ENCODE results near the gene TGOLN2.

DNA sequence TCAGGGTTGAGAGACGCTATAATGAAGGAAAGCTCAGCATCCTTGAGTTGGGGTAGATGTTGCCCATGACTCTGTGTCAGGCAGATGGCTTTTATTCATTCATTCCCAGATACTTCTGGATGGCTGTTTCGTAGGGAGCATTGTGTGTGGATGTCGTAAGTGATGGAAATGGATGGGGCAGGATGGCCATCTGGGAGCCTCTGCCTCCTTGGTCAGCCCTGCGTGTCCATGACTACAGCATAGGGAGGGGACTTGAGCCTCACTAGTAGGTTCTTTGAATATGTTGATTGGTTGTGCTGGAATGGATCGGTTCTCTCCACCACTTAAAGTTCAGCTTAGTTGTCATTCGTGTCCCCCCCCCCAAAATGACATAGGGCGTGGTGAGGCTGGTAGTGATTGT, 44.9 kb downstream of the TGOLN2 start:
- TF ChIP-seq, protein P1, sequence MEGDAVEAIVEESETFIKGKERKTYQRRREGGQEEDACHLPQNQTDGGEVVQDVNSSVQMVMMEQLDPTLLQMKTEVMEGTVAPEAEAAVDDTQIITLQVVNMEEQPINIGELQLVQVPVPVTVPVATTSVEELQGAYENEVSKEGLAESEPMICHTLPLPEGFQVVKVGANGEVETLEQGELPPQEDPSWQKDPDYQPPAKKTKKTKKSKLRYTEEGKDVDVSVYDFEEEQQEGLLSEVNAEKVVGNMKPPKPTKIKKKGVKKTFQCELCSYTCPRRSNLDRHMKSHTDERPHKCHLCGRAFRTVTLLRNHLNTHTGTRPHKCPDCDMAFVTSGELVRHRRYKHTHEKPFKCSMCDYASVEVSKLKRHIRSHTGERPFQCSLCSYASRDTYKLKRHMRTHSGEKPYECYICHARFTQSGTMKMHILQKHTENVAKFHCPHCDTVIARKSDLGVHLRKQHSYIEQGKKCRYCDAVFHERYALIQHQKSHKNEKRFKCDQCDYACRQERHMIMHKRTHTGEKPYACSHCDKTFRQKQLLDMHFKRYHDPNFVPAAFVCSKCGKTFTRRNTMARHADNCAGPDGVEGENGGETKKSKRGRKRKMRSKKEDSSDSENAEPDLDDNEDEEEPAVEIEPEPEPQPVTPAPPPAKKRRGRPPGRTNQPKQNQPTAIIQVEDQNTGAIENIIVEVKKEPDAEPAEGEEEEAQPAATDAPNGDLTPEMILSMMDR (IDR thresholded peaks at IDR 0.05) = no peak
- TF ChIP-seq ZFX (IDR thresholded peaks at IDR 0.05; ENCODE audit: borderline replicate concordance) = no peak
